CD4-positive, alpha-beta T cell treated with Interleukin-15 for 1 hour (primary cell): ENCODE data around the gene NFATC1.
"Not testable (repeated sequence)": the region's sequence is repeated elsewhere in the genome, so short reads cannot be mapped to it uniquely, and the experiment has no call there.

Experiments used
- DNase-seq: peaks from one replicate; pipeline ENCODE4 v3.0.0-alpha.2; 2020

NFATC1 gene

GRCh38 chr18:79376661-79377060, 19.1 kb upstream of the NFATC1 start:
- DNase-seq = not testable (repeated sequence)

GRCh38 chr18:79377187-79377891, 18.4 kb upstream of the NFATC1 start:
- no peak for DNase-seq

GRCh38 chr18:79378536-79379250, 17.0 kb upstream of the NFATC1 start:
- peak; percentile 81 for DNase-seq

- DNase-seq = no peak
These were observed 16.4 kb upstream of the NFATC1 start for GRCh38 chr18:79379251-79379905.

GRCh38 chr18:79379931-79380815, 15.6 kb upstream of the NFATC1 start:
- DNase-seq = no peak

- peak; percentile 53 for DNase-seq
These were observed 14.6 kb upstream of the NFATC1 start for GRCh38 chr18:79380816-79381806.

DNA sequence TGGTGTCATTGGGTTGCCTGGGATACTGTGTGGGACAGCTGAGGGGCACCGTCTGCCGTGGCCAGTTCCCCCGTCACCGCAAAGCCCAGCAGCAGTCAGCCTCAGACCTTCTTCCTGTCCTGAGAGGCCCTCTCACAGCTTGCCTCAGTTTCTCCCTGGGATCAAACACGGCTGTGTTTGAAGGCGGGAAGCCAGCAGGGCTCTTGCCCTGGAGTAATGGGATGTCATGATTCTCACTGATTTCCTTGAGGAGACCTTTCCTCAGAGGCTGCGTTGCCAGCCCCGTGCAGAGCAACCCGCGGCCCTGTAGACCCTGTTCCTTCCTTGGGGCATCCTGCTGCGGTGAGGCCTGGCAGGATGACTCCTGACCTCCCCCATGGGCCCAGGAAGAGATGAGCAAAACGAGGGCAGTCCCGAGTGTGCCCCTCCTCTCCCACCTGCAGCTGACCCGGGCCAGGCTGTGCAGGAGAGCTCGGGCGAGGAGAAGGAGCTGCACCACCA, 13.9 kb upstream of the NFATC1 start:
- DNase-seq = no peak

GRCh38 chr18:79382681-79383387, 12.9 kb upstream of the NFATC1 start:
- DNase-seq = no peak

DNA sequence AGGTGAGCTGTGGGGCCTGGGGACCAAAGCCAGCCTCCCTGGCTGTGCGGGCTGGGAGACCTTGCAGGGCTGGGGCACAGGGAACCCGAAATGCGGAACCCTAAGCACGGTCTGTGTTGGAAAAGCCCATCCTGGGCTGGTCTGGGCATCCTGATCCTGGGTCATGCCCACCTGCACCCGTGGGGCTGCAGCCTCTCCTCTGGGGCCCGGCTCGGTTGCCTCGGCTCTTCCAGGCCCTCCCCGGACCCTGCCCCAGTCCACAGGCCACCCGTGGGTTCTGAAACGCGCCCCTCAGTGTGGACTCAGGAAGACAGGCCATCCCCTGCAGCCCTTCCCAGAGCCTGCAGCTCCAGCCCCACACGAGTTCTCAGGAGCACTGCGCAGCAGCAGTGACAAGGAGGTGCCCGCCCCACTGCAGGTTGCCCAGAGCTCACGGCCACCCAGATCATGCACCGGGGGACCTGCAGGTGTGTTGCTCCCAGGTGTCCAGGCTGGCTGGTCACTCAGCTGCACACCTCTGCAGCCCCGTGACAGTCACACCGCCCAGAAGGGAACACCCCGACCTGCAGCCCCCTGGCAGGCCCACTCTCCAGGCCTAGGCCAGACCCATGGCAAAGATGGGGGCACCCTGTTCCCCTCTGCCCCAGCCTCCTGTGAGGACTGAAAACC, 12.2 kb upstream of the NFATC1 start:
- DNase-seq = no peak

GRCh38 chr18:79384151-79384807, 11.5 kb upstream of the NFATC1 start:
- no peak for DNase-seq

DNA sequence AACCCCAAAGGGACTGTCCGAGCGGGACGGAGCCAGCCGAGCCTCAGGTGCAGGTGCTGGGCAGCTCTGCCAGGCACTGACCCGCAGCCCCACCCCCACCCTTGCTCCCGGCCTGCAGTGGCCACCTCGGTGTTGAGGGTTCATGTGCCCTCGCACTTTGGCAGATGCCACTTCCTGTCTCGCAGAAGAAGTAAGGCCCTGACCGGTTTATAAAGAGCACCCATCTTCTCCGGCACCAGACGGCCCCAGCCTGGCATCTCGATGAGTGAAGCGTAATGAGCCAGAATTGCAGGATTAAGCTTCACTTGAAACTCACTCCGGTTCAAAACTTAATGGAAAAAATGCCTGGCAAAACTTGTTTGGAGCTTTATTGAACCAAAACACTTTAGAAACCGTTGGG, 10.9 kb upstream of the NFATC1 start:
- DNase-seq = no peak

DNA sequence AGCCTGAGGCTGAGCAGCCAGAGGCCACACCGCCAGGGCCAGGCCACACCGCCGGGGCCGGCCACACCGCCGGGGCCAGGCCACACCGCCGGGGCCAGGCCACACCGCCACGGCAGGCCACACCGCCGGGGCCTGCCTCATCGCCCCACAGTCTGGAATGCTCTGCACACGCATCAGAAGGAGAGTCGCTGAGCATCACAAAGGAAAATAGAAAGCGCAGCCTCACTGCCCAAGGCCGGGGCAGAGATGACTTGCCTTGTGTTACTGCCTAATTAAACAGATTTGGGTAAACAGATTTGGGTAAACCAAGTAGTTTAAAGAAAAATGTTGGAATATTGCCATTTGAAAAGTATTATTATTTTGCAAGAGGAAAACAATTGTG, 10.4 kb upstream of the NFATC1 start:
- DNase-seq = no peak

DNA sequence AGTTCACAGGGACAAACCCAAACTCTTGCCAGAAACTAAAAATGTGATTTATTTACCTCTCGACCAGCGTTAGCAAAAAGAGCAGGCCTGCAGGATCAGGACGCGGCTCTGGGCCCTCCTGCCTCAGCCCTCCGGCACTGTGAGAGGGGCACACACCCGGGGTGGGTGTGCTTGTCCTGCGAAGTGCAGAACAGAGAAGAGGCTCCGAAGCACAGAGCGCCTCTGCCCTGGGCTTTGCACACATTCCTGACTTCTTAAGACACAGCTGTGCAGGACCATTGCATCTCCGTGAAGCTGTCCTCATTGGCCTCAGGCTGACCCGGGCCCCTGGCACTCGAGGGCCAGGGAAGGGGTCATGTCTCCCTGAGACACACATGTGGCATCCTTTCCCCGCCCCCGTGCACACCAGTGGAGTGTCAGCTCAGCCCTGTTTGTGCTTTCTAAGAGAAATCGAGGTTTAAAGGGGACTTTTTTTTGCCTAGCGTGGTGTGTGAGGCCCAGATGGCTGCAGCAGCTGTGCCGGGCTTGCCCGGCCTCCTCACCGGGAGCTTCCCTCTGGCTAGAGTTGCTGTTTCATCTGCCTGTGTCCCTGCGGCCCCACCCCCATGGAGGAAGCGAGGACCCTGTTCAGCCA, 9.9 kb upstream of the NFATC1 start:
- no peak for DNase-seq

DNA sequence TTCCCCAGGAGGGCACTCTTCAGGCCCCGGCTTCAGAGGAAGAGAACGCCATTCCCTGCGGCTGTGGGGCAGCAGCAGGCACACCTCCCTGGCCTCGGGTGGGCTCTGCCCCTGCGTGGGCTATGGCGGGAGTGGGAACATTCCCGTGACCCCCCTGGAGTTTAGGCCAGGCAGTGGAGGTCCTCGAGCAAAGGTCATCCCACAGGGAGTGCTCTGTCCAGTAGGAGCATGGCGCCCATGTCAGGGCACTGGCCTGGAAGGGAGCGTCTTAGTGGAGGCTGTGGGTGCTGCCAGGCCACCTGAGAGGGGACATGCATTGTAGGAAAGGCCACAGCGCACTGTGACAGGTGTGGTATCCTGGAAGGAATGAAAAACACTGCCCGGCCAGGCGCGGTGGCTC, 9.2 kb upstream of the NFATC1 start:
- no peak for DNase-seq

GRCh38 chr18:79387214-79387613, 8.5 kb upstream of the NFATC1 start:
- no peak for DNase-seq

DNA sequence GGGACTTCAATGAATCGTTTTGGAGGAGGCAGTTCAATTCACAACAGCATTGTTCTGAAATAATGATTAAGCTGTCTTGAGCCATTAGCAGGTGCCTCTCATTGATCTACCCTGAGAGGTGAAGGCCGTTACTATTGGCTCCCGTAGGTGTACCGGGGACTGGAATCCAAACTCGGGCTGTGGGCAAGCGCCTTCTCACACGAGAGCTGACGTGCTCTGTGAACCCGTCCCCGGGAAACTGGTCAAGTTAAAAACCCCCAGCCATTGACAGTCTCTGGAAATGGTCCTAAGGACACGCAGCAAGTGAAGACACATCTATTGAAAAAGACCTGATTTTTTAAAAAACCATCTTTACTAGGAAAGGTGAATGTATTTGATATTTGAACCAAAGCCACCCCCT, 8.1 kb upstream of the NFATC1 start:
- peak; percentile 7 for DNase-seq

GRCh38 chr18:79388043-79388442, 7.7 kb upstream of the NFATC1 start:
- DNase-seq = peak; percentile 12

- DNase-seq = no peak
These were observed 6.0 kb upstream of the NFATC1 start for GRCh38 chr18:79389689-79390088.

- DNase-seq = no peak
These were observed 3.5 kb upstream of the NFATC1 start for GRCh38 chr18:79392226-79392625.
